ENCODE results near the gene TOX2.

TOX2 gene

DNA sequence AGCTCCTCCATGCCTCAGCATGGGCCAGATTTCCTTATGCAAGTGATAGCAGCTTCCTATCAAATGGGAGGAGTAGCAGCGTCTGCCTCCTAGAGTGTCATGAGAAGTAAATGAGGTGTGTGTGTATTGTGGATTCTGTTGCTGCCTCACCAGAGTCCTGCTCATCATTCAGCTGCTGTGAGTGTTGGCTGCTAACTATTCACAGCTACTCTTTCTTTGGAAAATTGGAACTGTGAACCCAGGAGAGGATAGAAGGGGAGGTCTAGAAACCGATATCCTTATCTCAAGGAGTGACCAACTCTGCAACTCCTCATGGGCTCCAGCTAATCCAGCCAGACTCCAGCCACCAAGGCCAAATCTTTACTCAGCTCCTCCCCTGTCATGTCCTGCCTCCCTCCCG is 63.3 kb downstream of the TOX2 start:
- no peak for DNase-seq (ENCODE audit: low read depth in 2 of 2)

DNA sequence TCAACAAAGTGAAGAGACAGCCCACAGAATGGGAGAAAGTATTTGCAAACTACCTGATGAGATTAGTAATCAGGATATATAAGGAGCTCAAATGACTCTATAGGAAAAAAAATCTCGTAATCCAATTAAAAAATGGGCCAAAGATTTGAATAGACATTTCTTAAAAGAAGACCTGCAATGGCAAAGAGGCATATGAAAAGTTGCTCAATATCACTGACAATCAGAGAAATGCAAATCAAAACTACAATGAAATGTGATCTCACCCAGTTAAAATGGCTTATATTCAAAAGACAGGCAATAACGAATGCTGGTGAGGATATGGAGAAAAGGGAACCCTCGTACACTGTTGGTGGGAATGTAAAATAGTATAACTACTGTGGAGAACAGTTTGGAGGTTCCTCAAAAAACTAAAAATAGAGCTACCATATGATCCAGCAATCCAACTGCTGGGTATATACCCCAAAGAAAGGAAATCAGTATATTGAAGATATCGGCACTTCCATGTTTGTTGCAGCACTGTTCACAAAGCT is 65.0 kb downstream of the TOX2 start:
- DNase-seq (ENCODE audit: low read depth in 2 of 2), result no peak

- no peak for DNase-seq (ENCODE audit: low read depth in 2 of 2)
These were observed 66.9 kb downstream of the TOX2 start for GRCh38 chr20:43981540-43981939.

GRCh38 chr20:43982016-43982415 is 67.4 kb downstream of the TOX2 start:
- no peak for DNase-seq (ENCODE audit: low read depth in 2 of 2)

GRCh38 chr20:43982886-43983285 is 68.2 kb downstream of the TOX2 start:
- no peak for DNase-seq (ENCODE audit: low read depth in 2 of 2)

DNA sequence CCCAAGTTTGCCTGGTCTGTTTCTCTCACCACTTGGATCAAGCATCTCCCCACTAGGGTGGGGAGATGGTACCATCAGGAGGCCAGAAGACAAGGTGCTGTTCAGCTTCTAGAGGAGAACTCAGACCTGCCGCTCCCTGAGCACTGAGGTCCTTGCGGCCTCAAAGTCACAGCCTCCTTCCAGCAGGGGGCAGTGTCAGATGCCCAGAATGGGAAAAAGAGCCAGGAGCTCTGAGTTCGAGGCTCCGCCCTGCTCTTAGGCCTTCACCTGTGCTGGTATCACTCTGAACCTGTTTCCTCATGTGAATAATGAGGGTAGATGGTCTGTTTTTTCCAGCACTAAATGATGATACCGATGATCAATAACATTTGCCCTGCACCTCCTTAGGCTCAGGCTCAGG is 68.7 kb downstream of the TOX2 start:
- DNase-seq (ENCODE audit: low read depth in 2 of 2), result no peak

DNA sequence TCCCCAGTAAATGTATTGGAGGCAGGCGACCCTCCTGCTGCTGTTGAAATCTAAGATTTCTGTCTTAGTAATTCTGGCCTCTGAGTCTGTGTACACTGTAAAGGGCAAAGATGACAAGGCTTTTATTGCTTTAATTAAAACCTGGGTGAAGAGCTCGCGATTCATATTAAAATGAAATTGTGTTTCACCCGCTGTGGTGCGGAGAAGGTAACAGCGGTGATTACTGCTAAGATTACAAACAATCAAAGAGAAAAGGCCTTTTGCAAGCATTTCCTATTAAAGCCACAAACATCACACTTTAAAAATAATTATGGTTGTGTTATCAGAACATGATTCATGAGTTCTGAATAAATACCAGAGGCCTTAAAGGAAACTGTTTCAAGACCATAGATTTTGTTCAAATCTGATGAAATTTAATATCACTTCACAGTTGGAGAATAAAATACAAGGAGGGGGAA is 69.3 kb downstream of the TOX2 start:
- DNase-seq (ENCODE audit: low read depth in 2 of 2), result no peak

DNA sequence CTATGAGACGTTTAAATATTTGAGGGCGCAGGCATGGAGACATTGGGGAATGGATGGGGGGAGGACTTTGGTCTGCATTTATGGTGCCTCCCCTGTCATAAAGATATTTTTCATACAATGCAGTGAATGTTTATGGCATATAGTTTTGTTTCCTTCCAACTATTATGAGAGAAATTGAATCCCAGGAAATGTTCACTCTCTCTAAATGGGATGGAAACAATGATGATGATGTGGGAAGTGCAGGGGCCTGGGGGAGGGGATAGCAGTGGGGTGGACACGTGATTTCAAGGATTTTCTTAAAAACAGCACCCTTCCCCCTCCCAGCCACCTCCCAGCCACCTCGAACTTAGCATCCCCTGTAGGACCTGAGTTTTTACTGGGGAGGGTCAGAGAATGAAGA is 69.9 kb downstream of the TOX2 start:
- no peak for DNase-seq (ENCODE audit: low read depth in 2 of 2)

- no peak for DNase-seq (ENCODE audit: low read depth in 2 of 2)
These were observed 70.5 kb downstream of the TOX2 start for GRCh38 chr20:43985121-43985520.

GRCh38 chr20:43985608-43986316 is 71.1 kb downstream of the TOX2 start:
- DNase-seq (ENCODE audit: low read depth in 2 of 2), result no peak

DNA sequence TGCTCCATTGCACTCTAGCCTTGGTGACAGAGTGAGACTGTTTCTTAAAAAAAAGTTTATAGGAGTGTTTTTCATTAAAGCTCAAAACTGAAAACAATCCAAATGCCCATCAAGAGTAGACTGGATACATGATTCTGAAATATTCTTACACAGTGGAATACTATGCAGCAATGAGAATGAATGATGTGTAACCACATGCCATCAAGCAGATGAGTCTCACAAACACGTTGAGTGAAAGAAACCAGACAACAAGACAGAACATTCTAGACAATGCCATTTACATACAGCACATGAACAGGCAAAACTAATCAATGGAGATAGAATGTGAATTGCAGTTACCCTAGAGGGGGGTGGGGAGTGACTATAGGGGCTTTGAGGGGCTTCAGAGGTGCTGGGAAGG is 72.4 kb downstream of the TOX2 start:
- no peak for DNase-seq (ENCODE audit: low read depth in 2 of 2)

DNA sequence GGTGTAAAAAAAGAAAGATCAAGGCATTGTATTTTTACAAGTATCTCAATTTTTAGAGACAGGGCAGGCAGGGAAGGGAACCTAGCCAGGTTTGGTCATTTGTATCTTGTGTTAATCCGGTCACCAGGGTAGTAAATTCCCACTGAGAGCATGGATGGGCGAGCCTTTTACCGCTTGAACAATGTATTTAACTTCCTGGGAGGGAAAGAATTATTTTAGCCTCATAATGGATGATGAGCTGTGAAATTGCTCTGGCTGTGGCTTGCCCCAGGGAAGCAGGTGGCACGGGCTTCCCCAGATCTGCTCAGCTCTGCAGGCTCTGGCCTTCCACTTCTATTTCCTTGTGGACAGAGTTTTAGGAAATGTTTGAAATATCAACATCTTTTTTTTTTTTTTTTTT is 72.9 kb downstream of the TOX2 start:
- DNase-seq (ENCODE audit: low read depth in 2 of 2), result no peak

GRCh38 chr20:43988451-43988850 is 73.8 kb downstream of the TOX2 start:
- no peak for DNase-seq (ENCODE audit: low read depth in 2 of 2)

DNA sequence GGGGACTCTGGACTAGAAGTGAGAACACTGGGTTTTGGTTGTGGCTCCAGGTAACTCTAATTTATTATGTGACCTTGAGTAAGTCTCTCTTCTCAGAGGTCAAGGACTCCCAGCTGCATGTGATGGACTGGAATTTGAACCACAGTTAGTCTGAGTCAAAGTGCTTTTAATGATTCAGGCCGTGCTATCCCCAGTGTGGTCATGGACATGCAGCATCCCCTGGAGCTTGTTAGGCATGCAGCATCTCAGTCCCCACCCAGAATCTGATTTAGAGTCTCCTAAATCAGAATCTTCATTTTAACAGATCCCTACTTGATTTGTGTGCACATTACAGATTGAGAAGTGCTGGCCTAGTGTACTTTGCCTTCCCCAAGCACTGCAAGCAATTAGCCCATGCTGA is 74.2 kb downstream of the TOX2 start:
- no peak for DNase-seq (ENCODE audit: low read depth in 2 of 2)

DNA sequence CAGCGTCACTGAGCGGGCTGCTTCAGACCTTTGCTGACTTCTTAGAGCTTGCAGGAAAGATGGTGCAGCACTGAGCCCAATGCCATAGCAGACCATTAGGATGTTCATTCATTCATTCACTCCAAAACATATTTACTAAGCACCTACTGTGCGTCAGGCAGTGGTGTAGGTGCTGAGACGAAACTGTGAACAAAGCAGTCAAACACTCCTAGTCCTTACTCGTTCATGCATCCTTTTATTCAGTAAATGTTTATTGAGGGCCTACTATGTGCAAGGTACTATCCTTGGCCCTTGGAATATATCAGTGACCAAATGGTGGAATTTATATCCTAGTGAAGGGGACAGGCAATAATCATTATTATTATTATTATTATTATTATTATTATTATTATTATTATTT is 76.6 kb downstream of the TOX2 start:
- DNase-seq (ENCODE audit: low read depth in 2 of 2), result no peak

DNA sequence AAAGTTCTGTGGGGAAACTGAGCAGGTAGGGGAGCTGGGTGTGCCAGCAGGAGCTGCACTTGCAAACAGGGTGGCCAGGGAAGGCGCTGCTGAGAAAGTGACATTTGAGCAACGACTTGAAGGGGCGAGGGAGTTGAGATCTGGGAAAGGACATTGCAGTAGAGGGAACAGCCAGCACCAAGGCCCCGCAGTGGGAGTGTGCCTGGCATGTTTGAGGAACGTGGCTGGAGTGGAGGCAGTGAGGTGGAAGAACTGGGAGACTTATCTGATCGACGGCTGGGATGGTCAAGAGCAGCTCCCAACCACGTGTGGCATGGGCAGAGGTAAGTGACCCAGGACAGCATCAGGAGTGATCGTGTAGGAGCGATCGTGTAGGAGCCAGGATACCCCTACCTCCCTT is 77.3 kb downstream of the TOX2 start:
- no peak for DNase-seq (ENCODE audit: low read depth in 2 of 2)

GRCh38 chr20:43992885-43993284 is 78.2 kb downstream of the TOX2 start:
- no peak for DNase-seq (ENCODE audit: low read depth in 2 of 2)

DNA sequence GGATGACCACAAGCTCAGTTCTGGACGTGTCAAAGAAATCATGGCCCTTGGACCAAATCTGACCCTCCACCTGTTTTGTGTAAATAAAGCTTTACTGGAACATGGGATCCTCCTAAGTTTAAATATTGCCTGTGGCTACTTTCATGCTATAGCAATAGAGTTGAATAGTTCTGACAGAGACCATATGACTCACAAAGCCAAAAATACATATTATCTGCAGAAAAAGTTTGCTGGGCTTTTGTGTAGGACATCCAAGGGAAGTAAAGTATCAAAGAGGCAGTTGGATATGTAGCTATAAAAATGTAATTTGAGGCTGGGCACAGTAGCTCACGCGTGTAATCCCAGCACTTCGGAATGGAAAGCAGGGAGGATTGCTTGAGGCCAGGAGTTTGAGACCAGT is 78.9 kb downstream of the TOX2 start:
- no peak for DNase-seq (ENCODE audit: low read depth in 2 of 2)

DNA sequence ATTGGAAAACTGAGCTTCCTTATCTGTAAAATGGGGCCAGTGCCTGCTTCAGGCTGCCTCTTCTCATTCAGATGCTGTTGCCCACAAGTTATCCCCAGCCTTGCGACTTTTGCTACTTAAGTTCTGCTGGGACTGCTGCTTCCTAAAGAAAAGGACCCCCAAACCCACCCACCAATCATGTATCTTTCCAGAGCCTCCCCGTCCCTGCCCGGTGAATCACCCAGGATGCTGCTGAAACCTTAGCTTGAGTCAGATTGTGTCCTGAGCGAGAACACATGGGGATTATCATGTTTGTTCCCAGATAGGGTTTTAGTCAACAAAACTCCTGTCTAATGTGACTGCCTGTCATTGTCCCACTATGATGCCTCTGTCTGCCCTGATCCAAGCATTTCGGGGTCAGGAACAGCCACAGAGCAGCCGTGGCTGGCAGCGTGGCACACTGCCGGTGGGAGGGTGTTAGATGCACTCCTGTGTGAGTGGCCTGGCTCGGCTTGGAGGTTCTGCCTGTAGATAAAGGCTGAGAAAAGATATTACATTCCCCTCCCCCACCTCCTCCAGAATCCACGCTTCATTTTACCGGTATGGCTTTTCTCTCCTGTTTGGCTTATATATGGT is 79.9 kb downstream of the TOX2 start:
- no peak for DNase-seq (ENCODE audit: low read depth in 2 of 2)

- no peak for DNase-seq (ENCODE audit: low read depth in 2 of 2)
These were observed 81.0 kb downstream of the TOX2 start for GRCh38 chr20:43995645-43996044.

DNA sequence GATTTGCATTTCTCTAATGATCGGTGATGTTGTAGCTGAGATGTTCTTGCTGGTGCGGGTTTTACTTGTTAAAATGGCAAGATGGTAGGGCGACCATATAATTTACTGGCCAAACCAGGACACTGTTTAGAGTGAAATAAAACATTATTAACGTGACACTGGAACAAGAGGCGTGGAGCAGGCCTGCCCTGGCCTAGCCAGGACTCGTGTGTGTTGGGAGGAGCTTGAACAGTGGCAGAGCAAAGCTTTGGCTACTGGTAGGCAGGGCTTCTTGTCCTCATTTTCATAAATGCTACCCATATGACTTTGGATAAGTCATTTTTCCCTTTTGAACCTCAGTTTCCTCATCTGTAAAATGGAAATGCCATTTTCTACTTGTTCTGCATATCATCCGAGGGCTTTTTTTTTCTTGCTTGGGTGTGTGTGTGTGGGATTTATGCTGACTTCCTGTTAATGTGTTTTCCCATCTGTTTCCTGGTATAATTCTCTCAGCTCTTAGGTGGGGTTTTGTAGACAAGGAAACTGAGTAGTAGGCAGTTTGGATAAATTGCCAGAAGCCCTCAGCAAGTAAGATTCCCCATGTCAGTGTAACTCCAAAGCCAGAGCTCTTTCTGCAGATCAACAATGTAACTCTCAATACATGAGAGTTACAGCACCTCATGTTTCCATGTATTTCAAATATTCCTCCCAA is 81.7 kb downstream of the TOX2 start:
- no peak for DNase-seq (ENCODE audit: low read depth in 2 of 2)

DNA sequence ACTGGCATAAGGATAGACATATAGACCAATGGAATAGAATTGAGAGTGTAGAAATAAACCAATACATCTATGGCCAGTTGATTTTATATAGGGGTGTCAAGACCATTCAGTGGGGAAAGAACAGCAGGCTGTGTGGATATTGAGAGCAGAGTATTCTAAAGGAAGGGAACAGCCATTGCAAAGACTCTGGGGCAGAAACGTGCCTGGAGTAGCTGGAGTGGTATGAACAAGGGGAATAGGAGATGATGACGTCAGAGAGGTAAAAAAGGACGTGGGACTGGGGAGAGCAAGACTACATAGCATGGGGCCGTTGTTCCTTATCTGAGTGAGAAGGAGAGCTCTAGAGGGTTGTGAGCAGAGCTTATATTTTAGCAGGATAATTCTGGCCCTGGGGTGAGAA is 85.2 kb downstream of the TOX2 start:
- DNase-seq (ENCODE audit: low read depth in 2 of 2), result no peak

Data from fibroblast of skin of left quadriceps (primary cell).